GM12878 (cell line): Measurements from ENCODE around the gene STAG2. TPM values are rescaled to one million over a fixed set of nuclear protein-coding genes. Genes with fewer than 3 reads are reported as not detected.

Experiments used
- ATAC-seq: fragments of 200-7000 bp; cut with Tn5 transposase; 3 replicates; pipeline ENCODE4 v1.9.1; 2020; ENCODE audit warnings: mild to moderate bottlenecking, moderate library complexity
- BruUV-seq: library from RNA; stranded (reverse); fragments of 400-500 nt; replicated peaks from 2 replicates; lab custom pipeline; 2021; lab: Mats Ljungman, UMichigan
- CTCF ChIA-PET: fragments of 300-600 bp; sonication (Branson Sonifier 250); formaldehyde crosslinking; extraction: SDS; loops from one replicate; lab custom pipeline; 2021; ENCODE audit warnings: inconsistent platforms; lab: Yijun Ruan, JAX
- POLR2A ChIA-PET: fragments of 350-600 bp; formaldehyde crosslinking; extraction: SDS; loops from one replicate; lab custom pipeline; 2021; ENCODE audit warnings: inconsistent platforms; lab: Charles Lee
- RAD21 ChIA-PET: fragments of 300-600 bp; sonication (Branson Sonifier 250); formaldehyde crosslinking; loops from one replicate; lab custom pipeline; 2023; ENCODE audit warnings: antibody characterized with exemption; ENCODE audit not compliant: unreplicated experiment; lab: Charles Lee
- SMC1A ChIA-PET: fragments of 300-600 bp; sonication (Branson Sonifier 250); formaldehyde crosslinking; loops from one replicate; lab custom pipeline; 2023; ENCODE audit not compliant: unreplicated experiment, uncharacterized antibody; lab: Charles Lee
- DNase-seq: peaks from one replicate; pipeline ENCODE4 v3.0.0-alpha.2; 2011; ENCODE audit warnings: low read depth, low spot score
- FAIRE-seq: peaks from 3 replicates; lab custom pipeline; 2011; peaks lifted over from hg19 to GRCh38; lab: Jason Lieb, UNC
- H2AFZ ChIP-seq: 2 replicates; pipeline ENCODE4 v1.6.0; 2011; ENCODE audit warnings: low read depth, low read length, control low read depth; ENCODE audit not compliant: control insufficient read depth
- H3K27ac ChIP-seq: 2 replicates; pipeline ENCODE4 v1.5.1; 2011; ENCODE audit warnings: control low read depth; ENCODE audit not compliant: control insufficient read depth, insufficient read depth
- H3K27me3 ChIP-seq, 2 experiments: replicated peaks in 1 of 2; 2 replicates each; pipeline versions ENCODE4 v1.6.0 to v1.6.1; 2011; ENCODE audit warnings: low read length in 1 of 2; ENCODE audit not compliant: control insufficient read depth in 2 of 2, insufficient read depth in 2 of 2
- H3K36me3 ChIP-seq, 2 experiments: 2 replicates each; pipeline ENCODE4 v1.5.1; 2011; ENCODE audit warnings: low read length in 1 of 2; ENCODE audit not compliant: control insufficient read depth in 2 of 2, insufficient read depth in 2 of 2
- H3K4me1 ChIP-seq: 2 replicates; pipeline ENCODE4 v1.6.1; 2011; ENCODE audit warnings: mild to moderate bottlenecking, low read length, moderate library complexity, mixed read lengths; ENCODE audit not compliant: control insufficient read depth, insufficient read depth
- H3K4me2 ChIP-seq: 2 replicates; pipeline ENCODE4 v1.6.0; 2011; ENCODE audit warnings: control low read depth; ENCODE audit not compliant: control insufficient read depth, insufficient read depth
- H3K4me3 ChIP-seq: fragments of 200-600 bp; sonication (generic); 2 replicates; pipeline ENCODE4 v1.5.1; 2016
- H3K79me2 ChIP-seq: 2 replicates; pipeline ENCODE4 v1.6.0; 2011; ENCODE audit warnings: low read length; ENCODE audit not compliant: control insufficient read depth, insufficient read depth
- H3K9ac ChIP-seq: 2 replicates; pipeline ENCODE4 v1.8.0; 2011; ENCODE audit warnings: low read length, control low read depth, mixed read lengths; ENCODE audit not compliant: control insufficient read depth, insufficient read depth
- H3K9me3 ChIP-seq: replicated peaks from 3 replicates; pipeline ENCODE4 v1.5.1; 2011; ENCODE audit warnings: mild to moderate bottlenecking, low read length; ENCODE audit not compliant: control insufficient read depth, insufficient read depth
- H4K20me1 ChIP-seq: 2 replicates; pipeline ENCODE4 v1.6.0; 2011; ENCODE audit not compliant: control insufficient read depth, insufficient read depth
- ATF7 ChIP-seq: fragments of 450-650 bp; IDR thresholded peaks from 2 replicates; pipeline ENCODE4 v1.6.1; 2016; ENCODE audit warnings: low read depth, mild to moderate bottlenecking
- CBX3 ChIP-seq: fragments of 200-600 bp; sonication (generic); IDR thresholded peaks from 2 replicates; pipeline ENCODE4 v1.6.1; 2016; ENCODE audit warnings: low read depth, borderline replicate concordance
- EED ChIP-seq: sonication (generic); IDR thresholded peaks from 2 replicates; pipeline ENCODE4 v1.6.1; 2016; ENCODE audit warnings: antibody characterized with exemption, low read depth
- EGR1 ChIP-seq, 2 experiments: IDR thresholded peaks; 1 replicate in 1 of 2; 2 replicates in 1 of 2; pipeline ENCODE4 v1.6.1; 2011 to 2012; ENCODE audit warnings: low read depth in 2 of 2, low read length in 2 of 2, borderline replicate concordance in 1 of 2, mild to moderate bottlenecking in 1 of 2, moderate library complexity in 1 of 2
- EP300 ChIP-seq, 2 experiments: fragments of 150-350 bp in 1 of 2; IDR thresholded peaks; 2 replicates each; pipeline ENCODE4 v1.6.1; 2011 to 2012; ENCODE audit warnings: low read depth in 2 of 2, low read length in 2 of 2, borderline replicate concordance in 1 of 2, improper control_type of control experiment in 1 of 2, inconsistent platforms in 1 of 2; ENCODE audit not compliant: control insufficient read depth in 1 of 2
- FOXK2 ChIP-seq: fragments of 450-650 bp; IDR thresholded peaks from 2 replicates; pipeline ENCODE4 v1.6.1; 2017; ENCODE audit warnings: mild to moderate bottlenecking, moderate library complexity
- HDAC6 ChIP-seq: fragments of 200-600 bp; sonication (generic); IDR thresholded peaks from one replicate; pipeline ENCODE4 v1.8.0; 2017; ENCODE audit warnings: antibody characterized with exemption; ENCODE audit not compliant: unreplicated experiment
- SMARCA5 ChIP-seq: fragments of 450-650 bp; IDR thresholded peaks from 2 replicates; pipeline ENCODE4 v1.6.1; 2017; ENCODE audit warnings: mild to moderate bottlenecking
- WRNIP1 ChIP-seq: IDR thresholded peaks from 2 replicates; pipeline ENCODE4 v1.6.1; 2011; ENCODE audit warnings: low read depth, low read length, improper control_type of control experiment, borderline replicate concordance
- WGBS: methylation state at CpG from one replicate; pipeline ENCODE4 v1.1.6; 2016; ENCODE audit warnings: low lambda C conversion rate; ENCODE audit not compliant: insufficient replicate concordance, insufficient coverage; ENCODE audit errors: missing lambda C conversion rate; 5-methylcytosine and 5-hydroxymethylcytosine counted together
- in situ Hi-C: fragments of 300-500 bp; cut with MboI; formaldehyde crosslinking; loops from 9 replicates; pipeline ENCODE4 v1.14.3; 2018; ENCODE audit warnings: mixed read lengths
- intact Hi-C: fragments of 100-400 bp; cut with micrococcal nuclease; formaldehyde crosslinking; loops from one replicate; pipeline ENCODE4 v1.14.2; 2022; ENCODE audit not compliant: unreplicated experiment
- polyA plus RNA-seq, 11 experiments: library from polyadenylated mRNA; depleted of rRNA in 4 of 11; unstranded in 6 of 11; stranded (reverse) in 5 of 11; fragments of >200 nt; fragmentation: Nextera tagmentation in 4 of 11; fragmentation: Illumina TruSeq in 1 of 11; extraction: Ambion mirVana in 4 of 11; extraction: Trizol in 1 of 11; gene quantifications; 1 replicate in 1 of 11; 2 replicates in 10 of 11; pipeline versions ENCODE4 v1.2.1 to v1.2.3, GENCODE V29; 2011 to 2016; ENCODE audit warnings: inconsistent platforms in 2 of 11, missing spikeins in 2 of 11, low read depth in 1 of 11
- total RNA-seq, 4 experiments: library from RNA; depleted of rRNA in 3 of 4; stranded (reverse); fragments of >200 nt in 3 of 4; fragmentation: Illumina TruSeq in 1 of 4; extraction: Trizol in 1 of 4; gene quantifications; 2 replicates each; pipeline versions ENCODE4 v1.2.1 to v1.2.3, GENCODE V29; 2013 to 2021
- TF ChIP-seq, protein P1 (sequence below): fragments of 450-650 bp; IDR thresholded peaks from 2 replicates; pipeline ENCODE4 v1.6.1; 2017; ENCODE audit warnings: antibody characterized with exemption, mild to moderate bottlenecking, moderate library complexity
- TF ChIP-seq, protein P2 (sequence below): fragments of 450-650 bp; IDR thresholded peaks from 2 replicates; pipeline ENCODE4 v1.6.1; 2018; ENCODE audit warnings: borderline replicate concordance, mild to moderate bottlenecking; ENCODE audit not compliant: partially characterized antibody

Gene STAG2
- total and polyA plus RNA-seq, 10 of the 15 experiments (the other 5 are each of a cell fraction or from before 2014, with no cell fraction given): 26.9 to 84.2 (median 46.7) TPM

DNA sequence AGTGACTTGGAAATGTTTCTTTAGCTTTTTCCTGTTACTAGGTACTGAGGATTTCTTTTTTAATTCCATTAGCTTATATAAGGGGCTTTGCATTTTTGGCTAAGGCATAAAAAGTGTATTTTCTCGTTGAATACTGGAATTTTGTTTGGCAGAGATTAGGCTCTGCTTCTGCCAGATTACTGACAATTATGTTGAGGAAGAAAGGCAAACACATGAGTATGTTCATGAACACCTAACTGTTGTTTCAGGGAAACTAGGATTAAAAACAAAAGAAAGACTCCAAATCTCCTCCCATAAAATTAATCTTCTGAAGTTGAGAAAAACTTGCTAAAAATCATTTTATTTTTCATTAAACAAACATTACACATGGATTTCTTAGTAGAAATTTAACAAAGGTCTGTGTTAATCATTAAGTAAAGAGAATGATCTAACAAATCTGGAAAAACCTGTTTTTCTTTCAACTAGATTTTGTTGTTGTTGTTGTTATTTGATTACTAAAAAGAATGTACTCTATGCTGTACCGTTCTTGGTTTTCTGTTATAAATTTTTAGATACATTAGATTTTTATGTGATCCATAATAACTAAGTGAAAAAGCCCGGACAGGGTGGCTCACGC is 43.3 kb upstream of the STAG2 start:
- Histone ChIP-seq H3K4me1 (no peaks in the 10 kb centered on the region), H3K36me3 (no peaks in the 10 kb centered on the region), H4K20me1 (no peaks in the 10 kb centered on the region), H3K4me3 (no peak overlapping the region), H2AFZ (no peak overlapping the region), H3K79me2 (no peaks in the 10 kb centered on the region), H3K9ac (no peak overlapping the region), H3K27ac (no peak overlapping the region), H3K27me3 (no peaks in the 10 kb centered on the region), H3K4me2 (no peak overlapping the region), H3K9me3 (no peaks in the 10 kb centered on the region)
- BruUV-seq: no TSS peak
- DNase-seq (no peak), FAIRE-seq (no peak), ATAC-seq (no peak)
- POLR2A ChIA-PET: no interaction called here
- CTCF ChIA-PET: interaction anchor here (1.2 kb wide), 1 partner anchor 10 kb away, joined by 3 read pairs; no protein-coding TSS in a partner anchor
- RAD21 ChIA-PET: no interaction called here
- in situ Hi-C loops: no loop called here
- SMC1A ChIA-PET: no interaction called here
- intact Hi-C loops: no loop called here
- no peak for TF ChIP-seq EP300 (IDR thresholded peaks at IDR 0.05; ENCODE audit: borderline replicate concordance in 1 of 2, control insufficient read depth in 1 of 2, low read depth in 2 of 2, low read length in 2 of 2)
- TF ChIP-seq EED: no peak
- WGBS: 34% methylated on average over 4 of the region's 4 CpGs

DNA sequence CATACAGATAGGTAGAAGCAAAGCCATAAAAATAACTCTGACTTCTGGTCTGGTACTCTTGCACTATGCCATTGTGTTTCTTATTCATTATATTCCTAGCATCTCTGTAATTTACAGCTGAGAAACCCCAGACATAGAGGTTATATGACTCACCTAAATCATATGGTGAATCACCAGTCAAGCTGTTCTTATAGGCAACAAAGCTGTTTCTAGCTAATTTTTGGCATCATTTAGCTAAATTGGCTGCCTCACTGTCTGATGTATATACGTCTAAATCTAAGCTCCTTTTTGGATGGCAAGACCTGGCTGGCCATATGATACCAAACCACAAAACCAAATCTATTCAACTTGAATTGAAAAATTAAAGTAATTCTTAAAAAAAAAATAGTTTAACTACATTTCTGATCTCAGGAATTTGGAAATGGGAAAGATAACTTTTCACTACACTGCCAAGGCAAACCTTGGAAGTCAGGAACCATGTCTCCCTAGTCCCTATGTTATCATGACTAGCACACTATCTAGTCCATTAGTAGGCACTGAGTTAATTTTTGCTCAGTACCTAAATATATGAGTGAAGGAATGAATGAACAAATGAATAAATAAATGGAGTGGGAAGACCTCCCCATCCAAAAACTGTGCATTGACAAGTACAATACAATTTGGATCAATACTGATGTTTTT is 41.3 kb upstream of the STAG2 start:
- no peaks in the 10 kb centered on the region for H3K79me2 ChIP-seq
- ATAC-seq: no peak
- H2AFZ ChIP-seq: no peak overlapping the region
- no peak for FAIRE-seq
- DNase-seq: no peak
- H3K9ac ChIP-seq: no peak overlapping the region
- ChIA-PET SMC1A (no interaction called here), RAD21 (no interaction called here), POLR2A (no interaction called here), CTCF (no interaction called here)
- BruUV-seq: no TSS peak
- intact Hi-C loops (no loop called here), in situ Hi-C loops (no loop called here)
- no peak overlapping the region for H3K4me3 ChIP-seq
- no peak overlapping the region for H3K27ac ChIP-seq
- no peak overlapping the region for H3K4me2 ChIP-seq
- H3K4me1 ChIP-seq: no peaks in the 10 kb centered on the region
- H3K27me3 ChIP-seq: no peaks in the 10 kb centered on the region
- no peaks in the 10 kb centered on the region for H3K36me3 ChIP-seq
- WGBS: 0% methylated on average over 1 of the region's 1 CpG
- H4K20me1 ChIP-seq: no peaks in the 10 kb centered on the region
- no peaks in the 10 kb centered on the region for H3K9me3 ChIP-seq
- TF ChIP-seq, protein P1, sequence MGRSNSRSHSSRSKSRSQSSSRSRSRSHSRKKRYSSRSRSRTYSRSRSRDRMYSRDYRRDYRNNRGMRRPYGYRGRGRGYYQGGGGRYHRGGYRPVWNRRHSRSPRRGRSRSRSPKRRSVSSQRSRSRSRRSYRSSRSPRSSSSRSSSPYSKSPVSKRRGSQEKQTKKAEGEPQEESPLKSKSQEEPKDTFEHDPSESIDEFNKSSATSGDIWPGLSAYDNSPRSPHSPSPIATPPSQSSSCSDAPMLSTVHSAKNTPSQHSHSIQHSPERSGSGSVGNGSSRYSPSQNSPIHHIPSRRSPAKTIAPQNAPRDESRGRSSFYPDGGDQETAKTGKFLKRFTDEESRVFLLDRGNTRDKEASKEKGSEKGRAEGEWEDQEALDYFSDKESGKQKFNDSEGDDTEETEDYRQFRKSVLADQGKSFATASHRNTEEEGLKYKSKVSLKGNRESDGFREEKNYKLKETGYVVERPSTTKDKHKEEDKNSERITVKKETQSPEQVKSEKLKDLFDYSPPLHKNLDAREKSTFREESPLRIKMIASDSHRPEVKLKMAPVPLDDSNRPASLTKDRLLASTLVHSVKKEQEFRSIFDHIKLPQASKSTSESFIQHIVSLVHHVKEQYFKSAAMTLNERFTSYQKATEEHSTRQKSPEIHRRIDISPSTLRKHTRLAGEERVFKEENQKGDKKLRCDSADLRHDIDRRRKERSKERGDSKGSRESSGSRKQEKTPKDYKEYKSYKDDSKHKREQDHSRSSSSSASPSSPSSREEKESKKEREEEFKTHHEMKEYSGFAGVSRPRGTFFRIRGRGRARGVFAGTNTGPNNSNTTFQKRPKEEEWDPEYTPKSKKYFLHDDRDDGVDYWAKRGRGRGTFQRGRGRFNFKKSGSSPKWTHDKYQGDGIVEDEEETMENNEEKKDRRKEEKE: no peak
- no peak for TF ChIP-seq FOXK2
- TF ChIP-seq SMARCA5: no peak
- no peak for TF ChIP-seq EGR1 (IDR thresholded peaks at IDR 0.05; ENCODE audit: borderline replicate concordance in 1 of 2, low read depth in 2 of 2, low read length in 2 of 2)
- TF ChIP-seq WRNIP1: no peak
- TF ChIP-seq ATF7: no peak
- TF ChIP-seq, protein P2, sequence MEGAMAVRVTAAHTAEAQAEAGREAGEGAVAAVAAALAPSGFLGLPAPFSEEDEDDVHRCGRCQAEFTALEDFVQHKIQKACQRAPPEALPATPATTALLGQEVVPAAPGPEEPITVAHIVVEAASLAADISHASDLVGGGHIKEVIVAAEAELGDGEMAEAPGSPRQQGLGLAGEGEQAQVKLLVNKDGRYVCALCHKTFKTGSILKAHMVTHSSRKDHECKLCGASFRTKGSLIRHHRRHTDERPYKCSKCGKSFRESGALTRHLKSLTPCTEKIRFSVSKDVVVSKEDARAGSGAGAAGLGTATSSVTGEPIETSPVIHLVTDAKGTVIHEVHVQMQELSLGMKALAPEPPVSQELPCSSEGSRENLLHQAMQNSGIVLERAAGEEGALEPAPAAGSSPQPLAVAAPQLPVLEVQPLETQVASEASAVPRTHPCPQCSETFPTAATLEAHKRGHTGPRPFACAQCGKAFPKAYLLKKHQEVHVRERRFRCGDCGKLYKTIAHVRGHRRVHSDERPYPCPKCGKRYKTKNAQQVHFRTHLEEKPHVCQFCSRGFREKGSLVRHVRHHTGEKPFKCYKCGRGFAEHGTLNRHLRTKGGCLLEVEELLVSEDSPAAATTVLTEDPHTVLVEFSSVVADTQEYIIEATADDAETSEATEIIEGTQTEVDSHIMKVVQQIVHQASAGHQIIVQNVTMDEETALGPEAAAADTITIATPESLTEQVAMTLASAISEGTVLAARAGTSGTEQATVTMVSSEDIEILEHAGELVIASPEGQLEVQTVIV: no peak
- TF ChIP-seq CBX3: no peak
- TF ChIP-seq HDAC6: no peak
